ENCODE results near the gene VCPKMT. TPM values are rescaled to one million over a fixed set of nuclear protein-coding genes. Genes with fewer than 3 reads are reported as not detected.

VCPKMT gene
- total and polyA plus RNA-seq, 7 donors: 1.8 to 8.2 (median 4.6) TPM

Other genes starting within 250 kb of the VCPKMT start
- 10 to 100 TPM; 19.0 to 37.4 (median 30.6) TPM for gene ARF6, start 223.5 kb downstream of the VCPKMT start, total RNA-seq
- 10 to 100 TPM; 19.8 to 43.1 (median 26.9) TPM for gene ARF6, start 223.5 kb downstream of the VCPKMT start, polyA plus RNA-seq
- 10 to 100 TPM; 45.0 to 55.1 (median 52.9) TPM for gene SOS2, start 115.0 kb upstream of the VCPKMT start, total RNA-seq
- gene SOS2, start 115.0 kb upstream of the VCPKMT start, polyA plus RNA-seq: 10 to 100 TPM; 19.4 to 38.6 (median 22.1) TPM
- 10 to 100 TPM in 3 of 4 donors, 1 to 10 TPM in 1; 9.3 to 10.9 (median 10.2) TPM for gene L2HGDH, start 195.7 kb upstream of the VCPKMT start, total RNA-seq
- gene L2HGDH, start 195.7 kb upstream of the VCPKMT start, polyA plus RNA-seq: 10 to 100 TPM in 1 of 3 donors, 1 to 10 TPM in 2; 3.5 to 10.4 (median 4.9) TPM
- 10 to 100 TPM; 26.7 to 43.5 (median 35.1) TPM for gene DMAC2L, start 195.8 kb upstream of the VCPKMT start, total RNA-seq
- gene DMAC2L, start 195.8 kb upstream of the VCPKMT start, polyA plus RNA-seq: 10 to 100 TPM; 21.7 to 36.6 (median 26.6) TPM

Data from psoas muscle (tissue), 7 donors.